HepG2 (cell line): ENCODE results near the gene MGMT. TPM values are rescaled to one million over a fixed set of nuclear protein-coding genes. Genes with fewer than 3 reads are reported as not detected.

Source experiments
- ATAC-seq: fragments of 200-7000 bp; cut with Tn5 transposase; 3 replicates; pipeline ENCODE4 v1.9.1; 2020; ENCODE audit warnings: mild to moderate bottlenecking, moderate library complexity
- BruUV-seq: library from RNA; stranded (reverse); fragments of 400-500 nt; replicated peaks from 2 replicates; lab custom pipeline; 2021; lab: Mats Ljungman, UMichigan
- CTCF ChIA-PET: fragments of 300-600 bp; formaldehyde crosslinking; extraction: SDS; loops from one replicate; lab custom pipeline; 2021; ENCODE audit warnings: low total read pairs, inconsistent platforms, low intra/inter-chr PET ratio; lab: Yijun Ruan, JAX
- POLR2A ChIA-PET: fragments of 350-600 bp; sonication (Branson Sonifier 250); formaldehyde crosslinking; loops from one replicate; lab custom pipeline; 2020; ENCODE audit warnings: antibody characterized with exemption, inconsistent platforms; lab: Yijun Ruan, JAX
- DNase-seq: peaks from one replicate; pipeline ENCODE4 v3.0.0-alpha.2; 2015; ENCODE audit warnings: low spot score
- FAIRE-seq: peaks from 3 replicates; lab custom pipeline; 2011; peaks lifted over from hg19 to GRCh38; lab: Jason Lieb, UNC
- H2AFZ ChIP-seq: one replicate; pipeline ENCODE4 v1.6.1; 2011; ENCODE audit warnings: low read length, inconsistent platforms
- H3K27ac ChIP-seq: fragments of 300-600 bp; 3 replicates; pipeline ENCODE4 v1.8.0; 2011; ENCODE audit warnings: mixed run types, mild to moderate bottlenecking, mixed read lengths, low read length, inconsistent platforms; ENCODE audit not compliant: insufficient read depth; ENCODE audit errors: extremely low read length
- H3K27me3 ChIP-seq, 2 experiments: fragments of 200-600 bp in 1 of 2; 2 replicates in 1 of 2; 3 replicates in 1 of 2; pipeline versions ENCODE4 v1.6.0 to v1.8.0; 2011; ENCODE audit warnings: low read length in 2 of 2, mild to moderate bottlenecking in 2 of 2, moderate library complexity in 2 of 2, inconsistent platforms in 1 of 2; ENCODE audit not compliant: insufficient read depth in 2 of 2, control insufficient read depth in 1 of 2
- H3K36me3 ChIP-seq, 2 experiments: fragments of 200-600 bp in 1 of 2; replicated peaks in 1 of 2; 2 replicates in 1 of 2; 3 replicates in 1 of 2; pipeline versions ENCODE4 v1.5.1 to v1.8.0; 2011; ENCODE audit warnings: low read length in 2 of 2, inconsistent platforms in 1 of 2; ENCODE audit not compliant: insufficient read depth in 2 of 2, control insufficient read depth in 1 of 2
- H3K4me1 ChIP-seq: 2 replicates; pipeline ENCODE4 v1.5.1; 2012; ENCODE audit warnings: low read length, inconsistent platforms; ENCODE audit not compliant: insufficient read depth
- H3K4me2 ChIP-seq: 2 replicates; pipeline ENCODE4 v1.6.0; 2011; ENCODE audit warnings: low read depth, low read length, inconsistent platforms
- H3K4me3 ChIP-seq, 3 experiments: fragments of 200-600 bp in 1 of 3; sonication (generic), shearing (Covaris generic) in 1 of 3; replicated peaks in 1 of 3; 2 replicates each; pipeline ENCODE4 v1.5.1; 2011 to 2016; ENCODE audit warnings: low read length in 3 of 3, inconsistent platforms in 2 of 3, low read depth in 2 of 3, mild to moderate bottlenecking in 2 of 3, control low read depth in 1 of 3, mixed read lengths in 1 of 3; ENCODE audit not compliant: insufficient read depth in 1 of 3
- H3K79me2 ChIP-seq: one replicate; pipeline ENCODE4 v1.6.1; 2011; ENCODE audit warnings: low read length, inconsistent platforms; ENCODE audit not compliant: insufficient read depth
- H3K9ac ChIP-seq: 2 replicates; pipeline ENCODE4 v1.6.0; 2011; ENCODE audit warnings: mild to moderate bottlenecking, low read depth, low read length, inconsistent platforms; ENCODE audit not compliant: insufficient read depth
- H3K9me3 ChIP-seq: 2 replicates; pipeline ENCODE4 v1.5.1; 2012; ENCODE audit warnings: mild to moderate bottlenecking, low read length
- H4K20me1 ChIP-seq: 2 replicates; pipeline ENCODE4 v1.6.0; 2011; ENCODE audit warnings: inconsistent platforms, mild to moderate bottlenecking, low read length, moderate library complexity; ENCODE audit not compliant: insufficient read depth
- ATF7 ChIP-seq, 2 experiments: fragments of 450-650 bp in 1 of 2; sonication (generic) in 1 of 2; formaldehyde crosslinking in 1 of 2; IDR thresholded peaks; 2 replicates each; pipeline versions ENCODE4 v1.4.0 to v1.6.1; 2016 to 2020; ENCODE audit warnings: antibody characterized with exemption in 1 of 2, mild to moderate bottlenecking in 1 of 2, missing genetic modification reagents in 1 of 2
- CC2D1A ChIP-seq: sonication (generic); formaldehyde crosslinking; IDR thresholded peaks from 2 replicates; pipeline ENCODE4 v1.8.1; 2023; ENCODE audit warnings: mild to moderate bottlenecking, missing genetic modification reagents
- EHMT2 ChIP-seq: fragments of 200-600 bp; sonication (generic); IDR thresholded peaks from 2 replicates; pipeline ENCODE4 v1.7.0; 2017; ENCODE audit warnings: antibody characterized with exemption, low read depth, low read length, borderline replicate concordance
- ERF ChIP-seq: IDR thresholded peaks from 2 replicates; pipeline ENCODE4 v1.6.1; 2018; ENCODE audit warnings: missing biosample characterization, missing genetic modification reagents
- GZF1 ChIP-seq: sonication (generic); formaldehyde crosslinking; IDR thresholded peaks from 2 replicates; pipeline ENCODE4 v1.5.1; 2020; ENCODE audit warnings: mild to moderate bottlenecking, missing genetic modification reagents
- HNRNPL ChIP-seq: fragments of 200-400 bp; formaldehyde crosslinking; IDR thresholded peaks from 2 replicates; pipeline ENCODE4 v1.6.1; 2017; ENCODE audit warnings: mild to moderate bottlenecking, low read depth, low read length
- MLLT10 ChIP-seq: sonication (generic); formaldehyde crosslinking; IDR thresholded peaks from 2 replicates; pipeline ENCODE4 v1.4.0; 2020; ENCODE audit warnings: missing genetic modification reagents
- NCOA5 ChIP-seq: sonication (generic); formaldehyde crosslinking; IDR thresholded peaks from 2 replicates; pipeline ENCODE4 v1.4.0; 2020; ENCODE audit warnings: missing genetic modification reagents
- POGZ ChIP-seq: sonication (generic); formaldehyde crosslinking; IDR thresholded peaks from 2 replicates; pipeline ENCODE4 v1.4.0; 2020; ENCODE audit warnings: mild to moderate bottlenecking, missing genetic modification reagents
- RCOR2 ChIP-seq: IDR thresholded peaks from 2 replicates; pipeline ENCODE4 v1.6.1; 2016; ENCODE audit warnings: missing biosample characterization, missing genetic modification reagents
- TCF7 ChIP-seq: sonication (generic); IDR thresholded peaks from 2 replicates; pipeline ENCODE4 v1.6.1; 2016; ENCODE audit warnings: antibody characterized with exemption, low read depth
- ZNF331 ChIP-seq: sonication (generic); formaldehyde crosslinking; IDR thresholded peaks from 2 replicates; pipeline ENCODE4 v1.4.0; 2020; ENCODE audit warnings: missing genetic modification reagents
- WGBS: methylation state at CpG from one replicate; pipeline ENCODE4 v1.1.6; 2017; ENCODE audit warnings: low lambda C conversion rate; 5-methylcytosine and 5-hydroxymethylcytosine counted together
- in situ Hi-C: cut with HindIII; loops from 2 replicates; pipeline ENCODE4 v1.10.0; 2017; ENCODE audit warnings: low pct_unique_long_range_greater_than_20kb; ENCODE audit not compliant: extremely low pct_ligation_motif_present
- intact Hi-C: fragments of 100-400 bp; cut with micrococcal nuclease; formaldehyde crosslinking; loops from one replicate; pipeline ENCODE4 v1.10.0; 2022; ENCODE audit not compliant: unreplicated experiment
- polyA plus RNA-seq, 8 experiments: library from polyadenylated mRNA; depleted of rRNA in 3 of 8; stranded (reverse) in 7 of 8; unstranded in 1 of 8; fragments of >200 nt; fragmentation: Illumina TruSeq in 4 of 8; extraction: Trizol in 4 of 8; gene quantifications; 2 replicates each; pipeline versions ENCODE4 v1.2.1 to v1.2.3, GENCODE V29; 2011 to 2016; ENCODE audit warnings: low read depth in 4 of 8, missing spikeins in 1 of 8, mixed read lengths in 1 of 8; ENCODE audit not compliant: insufficient read depth in 1 of 8
- total RNA-seq, 5 experiments: library from RNA; depleted of rRNA; stranded (reverse); fragments of >200 nt; fragmentation: Illumina TruSeq; extraction: Trizol; gene quantifications; 2 replicates each; pipeline ENCODE4 v1.2.3, GENCODE V29; 2016; ENCODE audit warnings: low read depth in 1 of 5
- TF ChIP-seq, protein P1 (sequence below), 2 experiments: IDR thresholded peaks; 2 replicates each; pipeline ENCODE4 v1.6.1; 2011 to 2012; ENCODE audit warnings: low read length in 2 of 2, borderline replicate concordance in 1 of 2, low read depth in 1 of 2, mild to moderate bottlenecking in 1 of 2, moderate library complexity in 1 of 2
- TF ChIP-seq, protein P2 (sequence below): IDR thresholded peaks from 2 replicates; pipeline ENCODE4 v1.6.1; 2016
- TF ChIP-seq, protein P3 (sequence below): IDR thresholded peaks from 2 replicates; pipeline ENCODE4 v1.4.0; 2020; ENCODE audit warnings: mild to moderate bottlenecking, missing genetic modification reagents
- TF ChIP-seq, protein P4 (sequence below): sonication (generic); formaldehyde crosslinking; IDR thresholded peaks from 2 replicates; pipeline ENCODE4 v1.4.0; 2020; ENCODE audit warnings: missing genetic modification reagents

The MGMT gene
- total and polyA plus RNA-seq, 2 of the 13 experiments (the other 11 are each of a cell fraction or from before 2014, with no cell fraction given) = 12.0 to 19.5 TPM

DNA sequence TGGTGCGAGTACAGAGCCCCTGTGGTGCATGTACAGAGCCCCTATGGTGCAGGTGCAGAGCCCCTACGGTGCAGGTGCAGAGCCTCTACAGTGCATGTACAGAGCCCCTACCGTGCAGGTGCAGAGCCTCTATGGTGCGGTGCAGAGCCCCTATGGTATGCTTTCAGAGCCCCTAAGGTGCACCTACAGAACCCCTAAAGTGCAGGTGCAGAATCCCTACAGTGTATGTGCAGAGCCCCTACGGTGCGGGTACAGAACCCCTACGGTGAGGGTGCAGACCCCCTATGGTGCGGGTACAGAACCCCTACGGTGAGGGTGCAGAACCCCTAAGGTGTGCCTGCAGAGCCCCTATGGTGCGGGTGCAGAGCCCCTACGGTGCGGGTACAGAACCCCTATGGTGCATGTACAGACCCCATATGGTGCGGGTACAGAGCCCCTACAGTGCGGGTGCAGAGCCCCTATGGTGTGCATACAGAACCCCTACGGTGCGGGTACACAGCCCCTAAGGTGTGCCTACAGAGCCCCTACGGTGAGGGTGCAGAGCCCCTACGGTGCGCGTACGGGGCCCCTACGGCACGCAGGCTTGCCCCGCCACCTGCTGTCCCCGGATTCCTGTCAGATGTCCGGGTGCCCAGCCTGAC lies 53.5 kb downstream of the MGMT start:
- intact Hi-C loops = no loop called here
- H3K27ac ChIP-seq = no peak overlapping the region
- no peak overlapping the region for H2AFZ ChIP-seq
- no peaks in the 10 kb centered on the region for H3K27me3 ChIP-seq
- no peaks in the 10 kb centered on the region for H3K36me3 ChIP-seq
- H3K79me2 ChIP-seq = no peaks in the 10 kb centered on the region
- 79% methylated on average over 2 of the region's 26 CpGs for WGBS
- in situ Hi-C loops = no loop called here
- FAIRE-seq (no peak), DNase-seq (no peak), ATAC-seq (no peak)
- peaks cover 22% of the 10 kb centered on the region for H3K4me1 ChIP-seq
- ChIA-PET POLR2A (no interaction called here), CTCF (no interaction called here)
- BruUV-seq = no TSS peak
- H3K9ac ChIP-seq = no peak overlapping the region
- peaks cover 22% of the 10 kb centered on the region; the same call in 1 of the 2 replicates for H3K9me3 ChIP-seq
- H4K20me1 ChIP-seq = no peaks in the 10 kb centered on the region
- H3K4me2 ChIP-seq = no peak overlapping the region
- H3K4me3 ChIP-seq = no peak overlapping the region
- no peak for TF ChIP-seq ZNF331 (CRISPR knock-in tag)
- no peak for TF ChIP-seq GZF1 (CRISPR knock-in tag)
- no peak for TF ChIP-seq TCF7
- TF ChIP-seq ATF7 (IDR thresholded peaks at IDR 0.05) = no peak
- no peak for TF ChIP-seq ATF7 (CRISPR knock-in tag; IDR thresholded peaks at IDR 0.05)
- no peak for TF ChIP-seq ERF (CRISPR knock-in tag)
- TF ChIP-seq, protein P1, sequence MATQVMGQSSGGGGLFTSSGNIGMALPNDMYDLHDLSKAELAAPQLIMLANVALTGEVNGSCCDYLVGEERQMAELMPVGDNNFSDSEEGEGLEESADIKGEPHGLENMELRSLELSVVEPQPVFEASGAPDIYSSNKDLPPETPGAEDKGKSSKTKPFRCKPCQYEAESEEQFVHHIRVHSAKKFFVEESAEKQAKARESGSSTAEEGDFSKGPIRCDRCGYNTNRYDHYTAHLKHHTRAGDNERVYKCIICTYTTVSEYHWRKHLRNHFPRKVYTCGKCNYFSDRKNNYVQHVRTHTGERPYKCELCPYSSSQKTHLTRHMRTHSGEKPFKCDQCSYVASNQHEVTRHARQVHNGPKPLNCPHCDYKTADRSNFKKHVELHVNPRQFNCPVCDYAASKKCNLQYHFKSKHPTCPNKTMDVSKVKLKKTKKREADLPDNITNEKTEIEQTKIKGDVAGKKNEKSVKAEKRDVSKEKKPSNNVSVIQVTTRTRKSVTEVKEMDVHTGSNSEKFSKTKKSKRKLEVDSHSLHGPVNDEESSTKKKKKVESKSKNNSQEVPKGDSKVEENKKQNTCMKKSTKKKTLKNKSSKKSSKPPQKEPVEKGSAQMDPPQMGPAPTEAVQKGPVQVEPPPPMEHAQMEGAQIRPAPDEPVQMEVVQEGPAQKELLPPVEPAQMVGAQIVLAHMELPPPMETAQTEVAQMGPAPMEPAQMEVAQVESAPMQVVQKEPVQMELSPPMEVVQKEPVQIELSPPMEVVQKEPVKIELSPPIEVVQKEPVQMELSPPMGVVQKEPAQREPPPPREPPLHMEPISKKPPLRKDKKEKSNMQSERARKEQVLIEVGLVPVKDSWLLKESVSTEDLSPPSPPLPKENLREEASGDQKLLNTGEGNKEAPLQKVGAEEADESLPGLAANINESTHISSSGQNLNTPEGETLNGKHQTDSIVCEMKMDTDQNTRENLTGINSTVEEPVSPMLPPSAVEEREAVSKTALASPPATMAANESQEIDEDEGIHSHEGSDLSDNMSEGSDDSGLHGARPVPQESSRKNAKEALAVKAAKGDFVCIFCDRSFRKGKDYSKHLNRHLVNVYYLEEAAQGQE (IDR thresholded peaks at IDR 0.05; ENCODE audit: borderline replicate concordance in 1 of 2, low read depth in 1 of 2, low read length in 2 of 2) = no peak
- TF ChIP-seq, protein P2, sequence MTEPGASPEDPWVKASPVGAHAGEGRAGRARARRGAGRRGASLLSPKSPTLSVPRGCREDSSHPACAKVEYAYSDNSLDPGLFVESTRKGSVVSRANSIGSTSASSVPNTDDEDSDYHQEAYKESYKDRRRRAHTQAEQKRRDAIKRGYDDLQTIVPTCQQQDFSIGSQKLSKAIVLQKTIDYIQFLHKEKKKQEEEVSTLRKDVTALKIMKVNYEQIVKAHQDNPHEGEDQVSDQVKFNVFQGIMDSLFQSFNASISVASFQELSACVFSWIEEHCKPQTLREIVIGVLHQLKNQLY = no peak
- TF ChIP-seq, protein P3, sequence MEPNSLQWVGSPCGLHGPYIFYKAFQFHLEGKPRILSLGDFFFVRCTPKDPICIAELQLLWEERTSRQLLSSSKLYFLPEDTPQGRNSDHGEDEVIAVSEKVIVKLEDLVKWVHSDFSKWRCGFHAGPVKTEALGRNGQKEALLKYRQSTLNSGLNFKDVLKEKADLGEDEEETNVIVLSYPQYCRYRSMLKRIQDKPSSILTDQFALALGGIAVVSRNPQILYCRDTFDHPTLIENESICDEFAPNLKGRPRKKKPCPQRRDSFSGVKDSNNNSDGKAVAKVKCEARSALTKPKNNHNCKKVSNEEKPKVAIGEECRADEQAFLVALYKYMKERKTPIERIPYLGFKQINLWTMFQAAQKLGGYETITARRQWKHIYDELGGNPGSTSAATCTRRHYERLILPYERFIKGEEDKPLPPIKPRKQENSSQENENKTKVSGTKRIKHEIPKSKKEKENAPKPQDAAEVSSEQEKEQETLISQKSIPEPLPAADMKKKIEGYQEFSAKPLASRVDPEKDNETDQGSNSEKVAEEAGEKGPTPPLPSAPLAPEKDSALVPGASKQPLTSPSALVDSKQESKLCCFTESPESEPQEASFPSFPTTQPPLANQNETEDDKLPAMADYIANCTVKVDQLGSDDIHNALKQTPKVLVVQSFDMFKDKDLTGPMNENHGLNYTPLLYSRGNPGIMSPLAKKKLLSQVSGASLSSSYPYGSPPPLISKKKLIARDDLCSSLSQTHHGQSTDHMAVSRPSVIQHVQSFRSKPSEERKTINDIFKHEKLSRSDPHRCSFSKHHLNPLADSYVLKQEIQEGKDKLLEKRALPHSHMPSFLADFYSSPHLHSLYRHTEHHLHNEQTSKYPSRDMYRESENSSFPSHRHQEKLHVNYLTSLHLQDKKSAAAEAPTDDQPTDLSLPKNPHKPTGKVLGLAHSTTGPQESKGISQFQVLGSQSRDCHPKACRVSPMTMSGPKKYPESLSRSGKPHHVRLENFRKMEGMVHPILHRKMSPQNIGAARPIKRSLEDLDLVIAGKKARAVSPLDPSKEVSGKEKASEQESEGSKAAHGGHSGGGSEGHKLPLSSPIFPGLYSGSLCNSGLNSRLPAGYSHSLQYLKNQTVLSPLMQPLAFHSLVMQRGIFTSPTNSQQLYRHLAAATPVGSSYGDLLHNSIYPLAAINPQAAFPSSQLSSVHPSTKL (CRISPR knock-in tag) = no peak
- no peak for TF ChIP-seq CC2D1A (CRISPR knock-in tag)
- TF ChIP-seq NCOA5 (CRISPR knock-in tag) = no peak
- TF ChIP-seq, protein P4, sequence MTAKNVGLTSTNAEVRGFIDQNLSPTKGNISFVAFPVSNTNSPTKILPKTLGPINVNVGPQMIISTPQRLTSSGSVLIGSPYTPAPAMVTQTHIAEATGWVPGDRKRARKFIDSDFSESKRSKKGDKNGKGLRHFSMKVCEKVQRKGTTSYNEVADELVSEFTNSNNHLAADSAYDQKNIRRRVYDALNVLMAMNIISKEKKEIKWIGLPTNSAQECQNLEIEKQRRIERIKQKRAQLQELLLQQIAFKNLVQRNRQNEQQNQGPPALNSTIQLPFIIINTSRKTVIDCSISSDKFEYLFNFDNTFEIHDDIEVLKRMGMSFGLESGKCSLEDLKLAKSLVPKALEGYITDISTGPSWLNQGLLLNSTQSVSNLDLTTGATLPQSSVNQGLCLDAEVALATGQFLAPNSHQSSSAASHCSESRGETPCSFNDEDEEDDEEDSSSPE (CRISPR knock-in tag) = no peak
- TF ChIP-seq MLLT10 (CRISPR knock-in tag) = no peak
- no peak for TF ChIP-seq RCOR2 (CRISPR knock-in tag)
- no peak for TF ChIP-seq POGZ (CRISPR knock-in tag)
- TF ChIP-seq EHMT2 = no peak
- no peak for TF ChIP-seq HNRNPL
